ENCODE data around the gene TEX44.

The TEX44 gene

GRCh38 chr2:231589656-231590055, 3.0 kb upstream of the TEX44 start:
- DNase-seq (ENCODE audit: low read depth in 2 of 2), result no peak
- no peak for TF ChIP-seq CTCF (IDR thresholded peaks at IDR 0.05; ENCODE audit: low read depth, low read length)

GRCh38 chr2:231590614-231591013, 2.0 kb upstream of the TEX44 start:
- no peak for TF ChIP-seq CTCF (IDR thresholded peaks at IDR 0.05; ENCODE audit: low read depth, low read length)
- DNase-seq (ENCODE audit: low read depth in 2 of 2), result no peak
- H3K4me3 ChIP-seq (replicated peaks in 1 of 2; ENCODE audit: low read depth in 2 of 2, low read length in 2 of 2), result no peak overlapping the region

More at GRCh38 chr2:231589656-231590055, 3.0 kb upstream of the TEX44 start:
- no peak overlapping the region for H3K4me3 ChIP-seq (replicated peaks in 1 of 2; ENCODE audit: low read depth in 2 of 2, low read length in 2 of 2)

GRCh38 chr2:231593666-231594065, 1.0 kb downstream of the TEX44 start:
- TF ChIP-seq CTCF (IDR thresholded peaks at IDR 0.05; ENCODE audit: low read depth, low read length), result no peak
- DNase-seq (ENCODE audit: low read depth in 2 of 2), result no peak
- H3K4me3 ChIP-seq (replicated peaks in 1 of 2; ENCODE audit: low read depth in 2 of 2, low read length in 2 of 2), result no peak overlapping the region

- DNase-seq (ENCODE audit: low read depth in 2 of 2), result peak; percentile 14 to 46
- no peak for TF ChIP-seq CTCF (IDR thresholded peaks at IDR 0.05; ENCODE audit: low read depth, low read length)
- no peak overlapping the region for H3K4me3 ChIP-seq (replicated peaks in 1 of 2; ENCODE audit: low read depth in 2 of 2, low read length in 2 of 2)
Observed at GRCh38 chr2:231597014-231597611, 4.4 kb downstream of the TEX44 start.

- no peak overlapping the region for H3K4me3 ChIP-seq (replicated peaks in 1 of 2; ENCODE audit: low read depth in 2 of 2, low read length in 2 of 2)
- no peak for TF ChIP-seq CTCF (IDR thresholded peaks at IDR 0.05; ENCODE audit: low read depth, low read length)
- DNase-seq (ENCODE audit: low read depth in 2 of 2), result no peak
Observed at GRCh38 chr2:231597627-231598026, 5.0 kb downstream of the TEX44 start.

- H3K4me3 ChIP-seq (replicated peaks in 1 of 2; ENCODE audit: low read depth in 2 of 2, low read length in 2 of 2), result no peak overlapping the region
- no peak for TF ChIP-seq CTCF (IDR thresholded peaks at IDR 0.05; ENCODE audit: low read depth, low read length)
- no peak for DNase-seq (ENCODE audit: low read depth in 2 of 2)
Observed at GRCh38 chr2:231600619-231601355, 8.1 kb downstream of the TEX44 start.
